Esophagus squamous epithelium (tissue), 5 donors: ENCODE results near the gene IKZF1. TPM values are rescaled to one million over a fixed set of nuclear protein-coding genes. Genes with fewer than 3 reads are reported as not detected.

Experiments used
- DNase-seq: peaks from one replicate; lab custom pipeline; 2025; lab: John Stamatoyannopoulos, UW
- H3K27ac ChIP-seq, 4 donors: fragments of 200-600 bp; sonication (generic); one replicate each; pipeline ENCODE4 v1.5.1; 2016 to 2019; ENCODE audit warnings: mild to moderate bottlenecking in 1 of 4
- H3K27me3 ChIP-seq, 4 donors: fragments of 200-600 bp; sonication (generic); 1 replicate in 3 of 4; 2 replicates in 1 of 4; pipeline versions ENCODE4 v1.5.1 to v1.6.0; 2017 to 2021; ENCODE audit warnings: antibody characterized with exemption in 1 of 4
- H3K36me3 ChIP-seq, 3 donors: fragments of 200-600 bp; sonication (generic); one replicate each; pipeline ENCODE4 v1.5.1; 2016 to 2019
- H3K4me1 ChIP-seq, 3 donors: fragments of 200-600 bp; sonication (generic); one replicate each; pipeline ENCODE4 v1.5.1; 2017 to 2019
- H3K4me3 ChIP-seq, 4 donors: fragments of 200-600 bp; sonication (generic); 1 replicate in 3 of 4; 2 replicates in 1 of 4; pipeline ENCODE4 v1.5.1; 2016 to 2019; ENCODE audit warnings: mild to moderate bottlenecking in 2 of 4, moderate library complexity in 1 of 4
- H3K9me3 ChIP-seq, 3 donors: fragments of 200-600 bp; sonication (generic); one replicate each; pipeline ENCODE4 v1.5.1; 2016 to 2019
- CTCF ChIP-seq, 6 experiments: fragments of 450-650 bp in 4 of 6; fragments of 200-600 bp in 2 of 6; sonication (generic) in 2 of 6; IDR thresholded peaks; one replicate each; pipeline ENCODE4 v1.5.1; 2016 to 2019; ENCODE audit warnings: antibody characterized with exemption in 6 of 6, mild to moderate bottlenecking in 4 of 6, moderate library complexity in 4 of 6
- POLR2A ChIP-seq, 4 donors: fragments of 450-650 bp; IDR thresholded peaks; one replicate each; pipeline ENCODE4 v1.6.1; 2017; ENCODE audit warnings: antibody characterized with exemption in 4 of 4, mild to moderate bottlenecking in 4 of 4, moderate library complexity in 3 of 4
- whole genome bisulfite sequencing, 2 donors: methylation state at CpG; one replicate each; pipeline ENCODE4 v1.1.5; 2018; 5-methylcytosine and 5-hydroxymethylcytosine counted together
- intact Hi-C: fragments of 100-400 bp; cut with DNase I; formaldehyde crosslinking; loops from one replicate; pipeline ENCODE4 v1.15.0; 2022
- total RNA-seq, 4 donors: library from RNA; depleted of rRNA; stranded (reverse); fragments of >200 nt; gene quantifications; one replicate each; pipeline ENCODE4 v1.1.0, GENCODE V29; 2016
- donor health status: DM: yes; HTN: yes; CAD: no.

Gene IKZF1
- total RNA-seq, 4 donors from 2014 or later = 4.9 to 29.6 (median 8.4) TPM

GRCh38 chr7:50371551-50372021 is 67.1 kb downstream of the IKZF1 start:
- Histone ChIP-seq H3K9me3 (no peaks in the 10 kb centered on the region), H3K4me3 (no peak overlapping the region), H3K36me3 (no peaks in the 10 kb centered on the region), H3K27ac (no peak overlapping the region), H3K27me3 (no peaks in the 10 kb centered on the region), H3K4me1 (no peaks in the 10 kb centered on the region)
- no peak for TF ChIP-seq CTCF (IDR thresholded peaks at IDR 0.05)
- DNase-seq = no peak
- WGBS, 2 donors = 85 to 87% methylated on average over 5 of the region's 5 CpGs
- intact Hi-C loops = no loop called here

- H3K36me3 ChIP-seq = no peaks in the 10 kb centered on the region
- TF ChIP-seq POLR2A (IDR thresholded peaks at IDR 0.05) (no peak), CTCF (IDR thresholded peaks at IDR 0.05) (no peak)
- 69% methylated on average over 4 of the region's 4 CpGs; no CpG with 5 or more reads in 1 of the 2 donors for WGBS, 2 donors
- no peaks in the 10 kb centered on the region for H3K9me3 ChIP-seq
- H3K27me3 ChIP-seq = no peaks in the 10 kb centered on the region
- no peaks in the 10 kb centered on the region for H3K4me1 ChIP-seq
- intact Hi-C loops = no loop called here
- no peak overlapping the region for H3K4me3 ChIP-seq
- DNase-seq = no peak
- H3K27ac ChIP-seq = no peak overlapping the region
Measured at GRCh38 chr7:50372923-50373322, 68.4 kb downstream of the IKZF1 start.

GRCh38 chr7:50376056-50376820 is 71.7 kb downstream of the IKZF1 start:
- Histone ChIP-seq H3K4me1 (peaks cover 0 to 9% (median 0%) of the 10 kb centered on the region in 3 donors), H3K4me3 (no peak overlapping the region), H3K9me3 (no peaks in the 10 kb centered on the region), H3K27ac (no peak overlapping the region), H3K36me3 (no peaks in the 10 kb centered on the region), H3K27me3 (no peaks in the 10 kb centered on the region)
- intact Hi-C loops = no loop called here
- no peak for DNase-seq
- no peak for TF ChIP-seq POLR2A (IDR thresholded peaks at IDR 0.05)
- no peak for TF ChIP-seq CTCF (IDR thresholded peaks at IDR 0.05)
- WGBS, 2 donors = 88 to 97% methylated on average over 14 to 15 of the region's 15 CpGs

- H3K4me1 ChIP-seq = peaks cover 0 to 9% (median 0%) of the 10 kb centered on the region in 3 donors
- no peaks in the 10 kb centered on the region for H3K9me3 ChIP-seq
- H3K4me3 ChIP-seq = no peak overlapping the region
- no peak for DNase-seq
- intact Hi-C loops = no loop called here
- no peaks in the 10 kb centered on the region for H3K27me3 ChIP-seq
- H3K27ac ChIP-seq = no peak overlapping the region
- no peak for TF ChIP-seq CTCF (IDR thresholded peaks at IDR 0.05)
- TF ChIP-seq POLR2A (IDR thresholded peaks at IDR 0.05) = no peak
- H3K36me3 ChIP-seq = no peaks in the 10 kb centered on the region
- WGBS, 2 donors = 85 to 94% methylated on average over 4 to 6 of the region's 9 CpGs
Measured at GRCh38 chr7:50377356-50377755, 72.8 kb downstream of the IKZF1 start.

GRCh38 chr7:50379082-50379481 is 74.6 kb downstream of the IKZF1 start:
- H3K4me3 ChIP-seq = peak overlapping the region in 1 of 4 donors; percentile 14
- no peak for DNase-seq
- WGBS, 2 donors = 31 to 55% methylated on average over 4 to 9 of the region's 10 CpGs
- H3K27me3 ChIP-seq = no peaks in the 10 kb centered on the region
- no peaks in the 10 kb centered on the region for H3K9me3 ChIP-seq
- no peaks in the 10 kb centered on the region for H3K36me3 ChIP-seq
- H3K4me1 ChIP-seq = peaks cover 0 to 9% (median 0%) of the 10 kb centered on the region in 3 donors
- H3K27ac ChIP-seq = no peak overlapping the region
- no peak for TF ChIP-seq POLR2A (IDR thresholded peaks at IDR 0.05)
- TF ChIP-seq CTCF (IDR thresholded peaks at IDR 0.05) = no peak
- intact Hi-C loops = no loop called here
